B cell (primary cell): ENCODE measurements around the gene RPP25L. TPM values are rescaled to one million over a fixed set of nuclear protein-coding genes. Genes with fewer than 3 reads are reported as not detected.

Experiments used
- ATAC-seq: fragments of 200-7000 bp; cut with Tn5 transposase; one replicate; pipeline ENCODE4 v1.10.0; 2021; ENCODE audit warnings: low read depth, mild to moderate bottlenecking, moderate number of reproducible peaks, moderate library complexity
- CTCF ChIA-PET: fragments of 350-600 bp; sonication (Branson Sonifier 250); formaldehyde crosslinking; loops from one replicate; lab custom pipeline; 2021; ENCODE audit warnings: antibody characterized with exemption, inconsistent platforms; lab: Charles Lee
- POLR2A ChIA-PET: fragments of 350-600 bp; sonication (Branson Sonifier 250); formaldehyde crosslinking; loops from one replicate; lab custom pipeline; 2021; ENCODE audit warnings: antibody characterized with exemption; lab: Charles Lee
- DNase-seq: peaks from one replicate; pipeline ENCODE4 v3.0.0; 2013
- H2AFZ ChIP-seq: 2 replicates; pipeline ENCODE4 v1.6.1; 2012; ENCODE audit warnings: mild to moderate bottlenecking, low read depth, low read length; ENCODE audit not compliant: insufficient read depth, poor library complexity, severe bottlenecking
- H3K27ac ChIP-seq, 2 donors: 1 replicate in 1 of 2; 2 replicates in 1 of 2; pipeline ENCODE4 v1.5.1; 2012 to 2013; ENCODE audit warnings: low read length in 2 of 2, mild to moderate bottlenecking in 2 of 2, moderate library complexity in 1 of 2
- H3K27me3 ChIP-seq, 4 experiments: fragments of 200-600 bp in 1 of 4; sonication (generic) in 1 of 4; replicated peaks in 1 of 4; 1 replicate in 2 of 4; 2 replicates in 2 of 4; pipeline versions ENCODE4 v1.6.1 to v1.7.0; 2013 to 2016; ENCODE audit warnings: low read length in 3 of 4, mild to moderate bottlenecking in 2 of 4, mixed read lengths in 1 of 4, moderate library complexity in 1 of 4; ENCODE audit not compliant: insufficient read depth in 4 of 4, control insufficient read depth in 3 of 4; ENCODE audit errors: control extremely low read depth in 1 of 4
- H3K36me3 ChIP-seq, 2 experiments: replicated peaks in 1 of 2; 1 replicate in 1 of 2; 2 replicates in 1 of 2; pipeline versions ENCODE4 v1.6.1 to v1.7.1; 2013; ENCODE audit warnings: low read length in 1 of 2; ENCODE audit not compliant: insufficient read depth in 2 of 2, control insufficient read depth in 1 of 2; ENCODE audit errors: control extremely low read depth in 1 of 2, extremely low read depth in 1 of 2
- H3K4me1 ChIP-seq, 2 donors: fragments of 200-600 bp in 1 of 2; sonication (generic) in 1 of 2; 1 replicate in 1 of 2; 2 replicates in 1 of 2; pipeline versions ENCODE4 v1.5.1 to v1.6.1; 2013 to 2017; ENCODE audit warnings: low read length in 2 of 2; ENCODE audit not compliant: control insufficient read depth in 2 of 2, insufficient read depth in 2 of 2
- H3K4me2 ChIP-seq: replicated peaks from 2 replicates; pipeline ENCODE3; 2012; ENCODE audit warnings: mild to moderate bottlenecking, low read depth, low read length; ENCODE audit not compliant: poor library complexity, severe bottlenecking
- H3K4me3 ChIP-seq, 5 experiments: fragments of 200-600 bp in 1 of 5; sonication (generic) in 1 of 5; 1 replicate in 3 of 5; 2 replicates in 2 of 5; pipeline versions ENCODE4 v1.5.1 to v1.7.0; 2011 to 2016; ENCODE audit warnings: low read length in 4 of 5, mild to moderate bottlenecking in 4 of 5, low read depth in 2 of 5, control low read depth in 1 of 5, moderate library complexity in 1 of 5; ENCODE audit not compliant: insufficient read depth in 1 of 5; ENCODE audit errors: control extremely low read depth in 1 of 5, extremely low read depth in 1 of 5
- H3K79me2 ChIP-seq: fragments of 200-600 bp; sonication (generic); one replicate; pipeline ENCODE4 v1.6.0; 2016; ENCODE audit warnings: low read length; ENCODE audit not compliant: control insufficient read depth, insufficient read depth
- H3K9ac ChIP-seq: fragments of 200-600 bp; sonication (generic); 2 replicates; pipeline ENCODE4 v1.6.1; 2017; ENCODE audit warnings: mild to moderate bottlenecking, low read length, moderate library complexity
- H3K9me3 ChIP-seq, 3 donors: one replicate each; pipeline versions ENCODE4 v1.6.1 to v1.7.1; 2013; ENCODE audit warnings: low read length in 2 of 3; ENCODE audit not compliant: control insufficient read depth in 2 of 3, insufficient read depth in 1 of 3; ENCODE audit errors: control extremely low read depth in 1 of 3
- H4K20me1 ChIP-seq: 2 replicates; pipeline ENCODE4 v1.6.0; 2012; ENCODE audit warnings: mild to moderate bottlenecking, low read length; ENCODE audit not compliant: insufficient read depth, control insufficient read depth, poor library complexity, severe bottlenecking
- H3K27ac Mint-ChIP-seq: one replicate; pipeline ENCODE4 v1.8.0; 2021; ENCODE audit warnings: mixed read lengths
- H3K27me3 Mint-ChIP-seq: one replicate; pipeline ENCODE4 v1.8.0; 2021; ENCODE audit warnings: mixed read lengths
- H3K4me1 Mint-ChIP-seq: one replicate; pipeline ENCODE4 v1.8.0; 2021; ENCODE audit warnings: mixed read lengths
- H3K4me3 Mint-ChIP-seq: one replicate; pipeline ENCODE4 v1.8.0; 2021; ENCODE audit warnings: mixed read lengths
- H3K9me3 Mint-ChIP-seq: one replicate; pipeline ENCODE4 v1.8.0; 2022; ENCODE audit warnings: mixed read lengths; ENCODE audit not compliant: insufficient read depth
- CTCF ChIP-seq: fragments of 200-600 bp; IDR thresholded peaks from one replicate; pipeline ENCODE4 v1.8.0; 2022; ENCODE audit warnings: antibody characterized with exemption, mild to moderate bottlenecking
- EZH2 ChIP-seq: IDR thresholded peaks from 2 replicates; pipeline ENCODE4 v1.6.1; 2012; ENCODE audit warnings: borderline replicate concordance, low read depth, mild to moderate bottlenecking, moderate library complexity, low read length; ENCODE audit not compliant: insufficient read depth, poor library complexity, severe bottlenecking
- WGBS: methylation state at CpG from one replicate; pipeline ENCODE4 v1.1.5; 2013; ENCODE audit warnings: missing lambda C conversion rate; ENCODE audit not compliant: insufficient coverage; 5-methylcytosine and 5-hydroxymethylcytosine counted together
- intact Hi-C: fragments of 100-400 bp; cut with micrococcal nuclease; formaldehyde crosslinking; loops from one replicate; pipeline ENCODE4 v1.10.0; 2022
- polyA plus RNA-seq: library from polyadenylated mRNA; depleted of rRNA; stranded (reverse); fragments of >200 nt; gene quantifications from 2 replicates; pipeline ENCODE4 v1.2.3, GENCODE V29; 2012
- total RNA-seq, 2 donors: library from RNA; stranded (reverse); fragments of 120-200 nt in 1 of 2; gene quantifications; 1 replicate in 1 of 2; 2 replicates in 1 of 2; pipeline versions ENCODE4 v1.2.3 to v1.2.4, GENCODE V29; 2013 to 2022

Gene RPP25L
- total and polyA plus RNA-seq, 2 donors (not counting 1 experiment from before 2014, with no cell fraction given), result 20.2 to 27.0 TPM

GRCh38 chr9:34647084-34647403 is 35.1 kb upstream of the RPP25L start:
- peak overlapping the region; percentile 94 for H3K27ac Mint-ChIP-seq
- 2% methylated on average over 8 of the region's 8 CpGs for WGBS
- CTCF ChIA-PET, result interaction anchor here (0.9 to 3.3 kb wide), 9 partner anchors 9 to 243 kb away, joined by 3 to 36 read pairs (median 10); partner anchors contain the start of genes CCL27, DCTN3 and SIGMAR1
- H3K4me3 Mint-ChIP-seq, result peak overlapping the region; percentile 97
- peaks cover 16 to 17% of the 10 kb centered on the region in 2 donors for H3K4me1 ChIP-seq
- H3K27me3 ChIP-seq, result no peaks in the 10 kb centered on the region
- H3K9ac ChIP-seq, result peak overlapping the region; percentile 85
- H3K4me3 ChIP-seq, result peak overlapping the region; percentile 79 to 98 (median 87)
- H3K4me2 ChIP-seq, result peak overlapping the region; percentile 80
- peaks cover 29% of the 10 kb centered on the region for H3K4me1 Mint-ChIP-seq
- TF ChIP-seq CTCF (no peak), EZH2 (no peak)
- H2AFZ ChIP-seq, result peak overlapping the region; percentile 90
- POLR2A ChIA-PET, result interaction anchor here (0.6 to 2.8 kb wide), 5 partner anchors 9 to 35 kb away, joined by 3 to 31 read pairs (median 9); partner anchors contain the start of genes DCTN3, RPP25L and SIGMAR1
- no peaks in the 10 kb centered on the region for H3K9me3 ChIP-seq
- H3K27ac ChIP-seq, result peak overlapping the region; percentile 47 to 64
- ATAC-seq (no peak), DNase-seq (no peak)
- intact Hi-C loops, result no loop called here
- H3K9me3 Mint-ChIP-seq, result no peaks in the 10 kb centered on the region
- peaks cover 0 to 18% of the 10 kb centered on the region in 2 experiments for H3K36me3 ChIP-seq
- no peaks in the 10 kb centered on the region for H3K27me3 Mint-ChIP-seq
- peaks cover 19% of the 10 kb centered on the region for H3K79me2 ChIP-seq
- H4K20me1 ChIP-seq, result peaks cover 14% of the 10 kb centered on the region
